ENCODE measurements around the gene OOSP3. TPM values are rescaled to one million over a fixed set of nuclear protein-coding genes. Genes with fewer than 3 reads are reported as not detected.

Gene OOSP3
- total RNA-seq, 1 experiment from 2014 or later: not detected

- Mint-ChIP-seq H3K27ac (ENCODE audit: unreplicated experiment) (no peak overlapping the region), H3K9me3 (ENCODE audit: unreplicated experiment) (no peaks in the 10 kb centered on the region), H3K27me3 (ENCODE audit: insufficient read depth, unreplicated experiment) (no peaks in the 10 kb centered on the region), H3K4me3 (ENCODE audit: unreplicated experiment) (no peak overlapping the region), H3K4me1 (ENCODE audit: low read depth, unreplicated experiment) (no peaks in the 10 kb centered on the region), H3K36me3 (ENCODE audit: insufficient read depth, unreplicated experiment) (no peaks in the 10 kb centered on the region)
- TF ChIP-seq CTCF (IDR thresholded peaks at IDR 0.05; ENCODE audit: insufficient read depth in 1 of 2, low read depth in 1 of 2, low read length in 1 of 2, severe bottlenecking in 1 of 2, unreplicated experiment in 1 of 2): no peak
- H3K36me3 ChIP-seq (ENCODE audit: control insufficient read depth, insufficient read depth, low read length): no peaks in the 10 kb centered on the region
- CTCF ChIA-PET: no interaction called here
- intact Hi-C loops (cut with micrococcal nuclease; ENCODE audit: unreplicated experiment): no loop called here
- H3K9me3 ChIP-seq: no peaks in the 10 kb centered on the region
- no peaks in the 10 kb centered on the region for H3K27me3 ChIP-seq (replicated peaks; ENCODE audit: control insufficient read depth, insufficient read depth, low read length)
- H3K4me1 ChIP-seq: no peaks in the 10 kb centered on the region
- BruUV-seq (replicated peaks): no TSS peak
- no peak overlapping the region for H3K4me3 ChIP-seq (ENCODE audit: low read depth, low read length)
- POLR2A ChIA-PET: no interaction called here
- DNase-seq: no peak
These were observed 19.5 kb downstream of the OOSP3 start for GRCh38 chr11:59898046-59898445.

- CTCF ChIA-PET: no interaction called here
- DNase-seq: no peak
- no peak overlapping the region for H3K27ac Mint-ChIP-seq (ENCODE audit: unreplicated experiment)
These were observed 20.1 kb downstream of the OOSP3 start for GRCh38 chr11:59898650-59899049.

GRCh38 chr11:59899532-59899931 lies 20.9 kb downstream of the OOSP3 start:
- no TSS peak for BruUV-seq (replicated peaks)

More at GRCh38 chr11:59898650-59899049, 20.1 kb downstream of the OOSP3 start:
- H3K4me1 ChIP-seq: no peaks in the 10 kb centered on the region
- POLR2A ChIA-PET: no interaction called here
- no peak overlapping the region for H3K4me3 ChIP-seq (ENCODE audit: low read depth, low read length)
- H3K27me3 Mint-ChIP-seq (ENCODE audit: insufficient read depth, unreplicated experiment): no peaks in the 10 kb centered on the region
- intact Hi-C loops (cut with micrococcal nuclease; ENCODE audit: unreplicated experiment): no loop called here
- no peaks in the 10 kb centered on the region for H3K4me1 Mint-ChIP-seq (ENCODE audit: low read depth, unreplicated experiment)
- no peaks in the 10 kb centered on the region for H3K36me3 Mint-ChIP-seq (ENCODE audit: insufficient read depth, unreplicated experiment)
- no TSS peak for BruUV-seq (replicated peaks)
- H3K9me3 ChIP-seq: 0 out of 2 replicates have a peak, but pooled peaks cover 2% of the 10 kb centered on the region
- no peaks in the 10 kb centered on the region for H3K36me3 ChIP-seq (ENCODE audit: control insufficient read depth, insufficient read depth, low read length)
- no peak for TF ChIP-seq CTCF (IDR thresholded peaks at IDR 0.05; ENCODE audit: insufficient read depth in 1 of 2, low read depth in 1 of 2, low read length in 1 of 2, severe bottlenecking in 1 of 2, unreplicated experiment in 1 of 2)
- no peak overlapping the region for H3K4me3 Mint-ChIP-seq (ENCODE audit: unreplicated experiment)
- H3K9me3 Mint-ChIP-seq (ENCODE audit: unreplicated experiment): no peaks in the 10 kb centered on the region
- no peaks in the 10 kb centered on the region for H3K27me3 ChIP-seq (replicated peaks; ENCODE audit: control insufficient read depth, insufficient read depth, low read length)

More at GRCh38 chr11:59899532-59899931, 20.9 kb downstream of the OOSP3 start:
- Mint-ChIP-seq H3K4me3 (ENCODE audit: unreplicated experiment) (no peak overlapping the region), H3K36me3 (ENCODE audit: insufficient read depth, unreplicated experiment) (no peaks in the 10 kb centered on the region), H3K9me3 (ENCODE audit: unreplicated experiment) (no peaks in the 10 kb centered on the region), H3K27ac (ENCODE audit: unreplicated experiment) (no peak overlapping the region), H3K4me1 (ENCODE audit: low read depth, unreplicated experiment) (no peaks in the 10 kb centered on the region), H3K27me3 (ENCODE audit: insufficient read depth, unreplicated experiment) (no peaks in the 10 kb centered on the region)
- ChIA-PET POLR2A (no interaction called here), CTCF (no interaction called here)
- Histone ChIP-seq H3K4me3 (ENCODE audit: low read depth, low read length) (no peak overlapping the region), H3K36me3 (ENCODE audit: control insufficient read depth, insufficient read depth, low read length) (no peaks in the 10 kb centered on the region), H3K4me1 (no peaks in the 10 kb centered on the region), H3K9me3 (0 out of 2 replicates have a peak, but pooled peaks cover 2% of the 10 kb centered on the region), H3K27me3 (replicated peaks; ENCODE audit: control insufficient read depth, insufficient read depth, low read length) (no peaks in the 10 kb centered on the region)
- intact Hi-C loops (cut with micrococcal nuclease; ENCODE audit: unreplicated experiment): no loop called here
- no peak for TF ChIP-seq CTCF (IDR thresholded peaks at IDR 0.05; ENCODE audit: insufficient read depth in 1 of 2, low read depth in 1 of 2, low read length in 1 of 2, severe bottlenecking in 1 of 2, unreplicated experiment in 1 of 2)
- no peak for DNase-seq

Measured in Caco-2 (cell line).